Choroid plexus epithelial cell (primary cell): ENCODE measurements around the gene PLPPR3.
"Not testable (repeated sequence)": the region's sequence is repeated elsewhere in the genome, so short reads cannot be mapped to it uniquely, and the experiment has no call there.

Experiments used
- DNase-seq: peaks from one replicate; pipeline ENCODE4 v3.0.0-alpha.2; 2010; ENCODE audit warnings: low read depth
- H3K4me3 ChIP-seq: 2 replicates; pipeline ENCODE4 v1.5.1; 2011; ENCODE audit warnings: low read depth, mild to moderate bottlenecking, control low read depth, low read length, moderate library complexity
- CTCF ChIP-seq: conservative IDR thresholded peaks from 2 replicates; pipeline ENCODE4 v1.5.1; 2011; ENCODE audit warnings: low read depth, mild to moderate bottlenecking, control low read depth, inconsistent platforms, low read length, moderate library complexity

The PLPPR3 gene

GRCh38 chr19:845707-846521 lies 24.2 kb upstream of the PLPPR3 start:
- no peak for TF ChIP-seq CTCF
- no peak overlapping the region for H3K4me3 ChIP-seq
- DNase-seq = no peak

DNA sequence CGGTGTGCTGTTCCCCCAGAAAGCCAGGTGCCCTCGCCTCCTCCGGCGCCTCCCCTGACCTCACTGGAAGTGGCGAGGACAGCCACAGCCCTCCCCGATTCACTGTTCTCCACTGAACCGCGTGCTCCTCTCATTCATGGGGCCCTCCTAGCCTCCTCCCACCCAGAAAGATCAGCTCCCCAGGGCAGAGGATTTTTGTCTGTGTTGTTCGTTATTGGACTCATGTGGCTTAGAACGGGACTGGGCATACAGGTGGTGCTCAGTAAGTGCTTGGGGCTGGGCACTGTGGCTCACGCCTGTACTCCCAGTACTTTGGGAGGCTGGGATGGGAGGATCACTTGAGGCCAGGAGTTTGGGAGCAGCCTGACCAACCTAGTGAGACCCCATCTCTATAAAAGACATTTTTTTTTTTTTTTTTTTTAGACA lies 22.8 kb upstream of the PLPPR3 start:
- H3K4me3 ChIP-seq = no peak overlapping the region
- TF ChIP-seq CTCF = no peak
- no peak for DNase-seq

DNA sequence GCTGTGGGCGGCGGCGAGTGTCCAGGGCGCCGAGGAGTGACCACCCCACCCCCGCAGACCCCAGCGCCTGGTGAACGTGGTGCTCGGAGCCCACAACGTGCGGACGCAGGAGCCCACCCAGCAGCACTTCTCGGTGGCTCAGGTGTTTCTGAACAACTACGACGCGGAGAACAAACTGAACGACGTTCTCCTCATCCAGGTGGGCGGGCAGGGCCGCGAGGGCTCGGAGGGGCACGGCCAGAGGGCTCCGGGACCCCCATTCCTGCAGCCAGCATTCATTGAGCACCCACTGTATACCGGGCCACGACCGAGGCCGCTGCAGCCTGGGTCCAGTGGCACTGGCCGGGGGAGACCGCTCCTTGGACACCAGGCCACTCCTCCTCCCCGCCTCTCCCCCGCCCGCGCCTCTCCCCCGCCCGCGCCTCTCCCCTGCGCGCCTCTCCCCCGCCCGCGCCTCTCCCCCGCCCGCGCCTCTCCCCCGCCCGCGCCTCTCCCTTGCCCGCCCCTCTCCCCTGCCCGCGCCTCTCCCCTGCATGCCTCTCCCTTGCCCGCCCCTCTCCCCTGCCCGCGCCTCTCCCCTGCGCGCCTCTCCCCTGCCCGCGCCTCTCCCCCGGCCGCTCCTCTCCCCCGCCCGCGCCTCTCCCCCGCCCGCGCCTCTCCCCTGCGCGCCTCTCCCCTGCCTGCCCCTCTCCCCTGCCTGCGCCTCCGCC lies 22.2 kb upstream of the PLPPR3 start:
- no peak for DNase-seq
- H3K4me3 ChIP-seq = no peak overlapping the region
- no peak for TF ChIP-seq CTCF

DNA sequence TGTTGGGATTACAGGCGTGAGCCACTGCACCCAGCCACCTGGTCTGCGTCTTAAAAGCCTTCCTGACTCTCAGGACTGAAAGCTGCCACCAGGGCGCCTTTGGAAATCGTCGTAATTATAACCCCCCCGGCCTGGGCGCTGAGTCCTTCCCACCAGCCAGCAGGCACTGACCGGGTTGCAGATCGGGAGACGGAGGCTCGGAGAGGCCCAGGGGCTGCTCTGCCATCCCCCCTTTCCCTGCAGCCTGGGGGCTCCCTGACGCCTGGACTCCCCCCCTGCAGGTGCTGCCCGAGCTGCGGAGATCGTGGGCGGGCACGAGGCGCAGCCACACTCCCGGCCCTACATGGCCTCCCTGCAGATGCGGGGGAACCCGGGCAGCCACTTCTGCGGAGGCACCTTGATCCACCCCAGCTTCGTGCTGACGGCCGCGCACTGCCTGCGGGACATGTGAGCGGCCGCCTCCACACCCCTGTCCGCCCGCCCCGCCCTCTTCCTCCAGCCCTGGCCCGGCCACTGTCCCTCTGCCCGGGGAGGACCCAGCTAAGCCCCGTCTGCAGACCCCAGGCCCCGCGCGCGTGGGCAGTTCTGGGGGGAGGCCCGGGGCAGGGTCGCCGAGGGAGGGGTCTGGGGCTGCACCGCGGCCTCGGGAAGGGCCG lies 21.6 kb upstream of the PLPPR3 start:
- DNase-seq = no peak
- no peak for TF ChIP-seq CTCF
- H3K4me3 ChIP-seq = no peak overlapping the region

- H3K4me3 ChIP-seq, DNase-seq: not testable (repeated sequence)
These were observed 21.0 kb upstream of the PLPPR3 start for GRCh38 chr19:842802-843179.

DNA sequence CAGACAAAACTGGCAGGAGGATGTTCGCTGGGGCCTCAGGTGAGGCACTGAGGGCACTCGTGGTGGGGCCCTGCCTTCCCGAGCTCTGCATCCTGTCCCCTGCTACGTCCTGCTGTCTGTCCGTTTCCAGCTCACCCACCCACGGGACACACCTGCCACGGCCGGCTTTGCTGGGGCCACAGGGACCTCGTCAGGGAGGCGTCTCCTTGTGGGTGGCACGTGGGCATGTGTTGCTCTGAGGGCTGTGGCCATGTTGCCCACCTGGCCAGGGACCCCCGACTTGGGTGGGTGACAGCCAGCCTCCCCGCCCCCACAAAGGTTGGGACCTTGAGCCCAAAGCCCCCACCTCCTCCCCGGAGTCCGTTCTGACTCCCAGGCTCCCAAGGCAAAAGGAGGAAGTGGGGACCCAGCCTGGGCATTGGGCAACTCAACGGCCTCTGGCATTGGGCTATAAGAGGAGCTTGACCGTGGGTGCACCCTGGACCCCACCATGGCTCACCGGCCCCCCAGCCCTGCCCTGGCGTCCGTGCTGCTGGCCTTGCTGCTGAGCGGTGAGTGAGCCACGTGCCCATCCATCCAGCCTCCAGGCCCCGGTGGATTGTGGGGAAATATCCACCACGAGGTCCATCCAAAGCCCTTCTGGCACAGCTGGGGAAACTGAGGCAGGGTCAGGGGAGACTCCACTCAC lies 18.9 kb upstream of the PLPPR3 start, which contains the start of gene PRTN3:
Gene PRTN3, plus strand, starts transcription at position 481 of the 688 bp plus-strand sequence. Its CDS starts 10 bp downstream, at position 491.
- no peak for DNase-seq
- TF ChIP-seq CTCF = no peak
- H3K4me3 ChIP-seq = no peak within 1 kb of the TSS
